H1 (cell line): ENCODE measurements around the gene TIGD6. TPM values are rescaled to one million over a fixed set of nuclear protein-coding genes. Genes with fewer than 3 reads are reported as not detected.

Experiments
- CTCF ChIA-PET: fragments of 300-600 bp; sonication (Branson Sonifier 250); formaldehyde crosslinking; loops from one replicate; lab custom pipeline; 2021; ENCODE audit not compliant: partially characterized antibody; lab: Charles Lee
- POLR2A ChIA-PET: fragments of 300-600 bp; sonication (Branson Sonifier 250); formaldehyde crosslinking; loops from one replicate; lab custom pipeline; 2021; ENCODE audit warnings: inconsistent platforms; ENCODE audit not compliant: partially characterized antibody; lab: Charles Lee
- DNase-seq, 2 experiments: peaks; one replicate each; pipeline versions ENCODE4 v3.0.0 to v3.0.0-alpha.2; 2010 to 2022; ENCODE audit warnings: low spot score in 2 of 2, low read depth in 1 of 2, mixed read lengths in 1 of 2
- FAIRE-seq: peaks from 2 replicates; lab custom pipeline; 2011; peaks lifted over from hg19 to GRCh38; lab: Jason Lieb, UNC
- H2AFZ ChIP-seq: 2 replicates; pipeline ENCODE4 v1.8.1; 2012; ENCODE audit warnings: low read length, inconsistent platforms
- H2AK5ac ChIP-seq: 2 replicates; pipeline ENCODE4 v1.6.1; 2013; ENCODE audit warnings: low read depth, low read length
- H2BK120ac ChIP-seq: replicated peaks from 2 replicates; pipeline ENCODE3; 2013; ENCODE audit warnings: low read depth, low read length, inconsistent platforms
- H2BK12ac ChIP-seq: 2 replicates; pipeline ENCODE4 v1.6.1; 2013; ENCODE audit warnings: low read depth, low read length
- H2BK15ac ChIP-seq: 2 replicates; pipeline ENCODE4 v1.6.1; 2013; ENCODE audit warnings: low read length
- H2BK20ac ChIP-seq: 2 replicates; pipeline ENCODE4 v1.6.1; 2013; ENCODE audit warnings: low read length
- H2BK5ac ChIP-seq: 2 replicates; pipeline ENCODE4 v1.6.1; 2013; ENCODE audit warnings: low read depth, low read length
- H3K14ac ChIP-seq: 2 replicates; pipeline ENCODE4 v1.6.1; 2013; ENCODE audit warnings: inconsistent platforms; ENCODE audit not compliant: insufficient read length
- H3K18ac ChIP-seq: 2 replicates; pipeline ENCODE4 v1.6.1; 2013; ENCODE audit warnings: low read length; ENCODE audit errors: extremely low read depth
- H3K23ac ChIP-seq: 2 replicates; pipeline ENCODE4 v1.6.1; 2013; ENCODE audit warnings: inconsistent platforms; ENCODE audit not compliant: insufficient read length
- H3K23me2 ChIP-seq: 2 replicates; pipeline ENCODE4 v1.6.1; 2013; ENCODE audit warnings: low read depth, low read length
- H3K27ac ChIP-seq: 2 replicates; pipeline ENCODE4 v1.6.1; 2011; ENCODE audit warnings: low read depth, low read length, inconsistent platforms
- H3K27me3 ChIP-seq, 4 experiments: replicated peaks in 1 of 4; 1 replicate in 1 of 4; 2 replicates in 3 of 4; pipeline versions ENCODE4 v1.6.1 to v1.8.1; 2011 to 2013; ENCODE audit warnings: low read length in 3 of 4, mild to moderate bottlenecking in 3 of 4, inconsistent platforms in 2 of 4, mixed read lengths in 2 of 4, moderate library complexity in 1 of 4; ENCODE audit not compliant: control insufficient read depth in 3 of 4, insufficient read depth in 3 of 4; ENCODE audit errors: extremely low read depth in 1 of 4
- H3K36me3 ChIP-seq, 4 experiments: 2 replicates each; pipeline versions ENCODE4 v1.6.1 to v1.8.1; 2011 to 2013; ENCODE audit warnings: mild to moderate bottlenecking in 4 of 4, low read length in 3 of 4, moderate library complexity in 2 of 4, control low read depth in 1 of 4, inconsistent platforms in 1 of 4; ENCODE audit not compliant: insufficient read depth in 4 of 4, control insufficient read depth in 2 of 4
- H3K4ac ChIP-seq: replicated peaks from 2 replicates; pipeline ENCODE3; 2013; ENCODE audit warnings: low read length, low read depth, mixed read lengths, inconsistent platforms; ENCODE audit not compliant: insufficient read length
- H3K4me1 ChIP-seq, 4 experiments: replicated peaks in 1 of 4; 1 replicate in 1 of 4; 2 replicates in 3 of 4; pipeline versions ENCODE4 v1.6.1 to v1.8.1; 2011 to 2013; ENCODE audit warnings: low read length in 3 of 4, inconsistent platforms in 2 of 4, mixed read lengths in 1 of 4; ENCODE audit not compliant: insufficient read depth in 4 of 4, control insufficient read depth in 3 of 4
- H3K4me2 ChIP-seq, 2 experiments: 2 replicates each; pipeline versions ENCODE4 v1.6.1 to v1.8.1; 2011 to 2013; ENCODE audit warnings: low read depth in 2 of 2, low read length in 2 of 2, control low read depth in 1 of 2, inconsistent platforms in 1 of 2, mild to moderate bottlenecking in 1 of 2; ENCODE audit not compliant: insufficient read depth in 1 of 2
- H3K4me3 ChIP-seq, 4 experiments: fragments of 200-600, 300-600 bp in 1 of 4; sonication (generic), shearing (Covaris generic), sonication (Bioruptor Twin) in 1 of 4; 2 replicates each; pipeline versions ENCODE4 v1.5.1 to v1.8.1; 2011 to 2016; ENCODE audit warnings: low read length in 4 of 4, low read depth in 3 of 4, control low read depth in 2 of 4, inconsistent platforms in 2 of 4, mild to moderate bottlenecking in 2 of 4, mixed read lengths in 1 of 4, moderate library complexity in 1 of 4; ENCODE audit not compliant: insufficient read depth in 2 of 4; ENCODE audit errors: extremely low read depth in 1 of 4
- H3K56ac ChIP-seq: replicated peaks from 2 replicates; pipeline ENCODE3; 2013; ENCODE audit warnings: low read depth, mild to moderate bottlenecking, mixed read lengths, low read length, inconsistent platforms; ENCODE audit not compliant: insufficient read length
- H3K79me1 ChIP-seq: 2 replicates; pipeline ENCODE4 v1.6.1; 2013; ENCODE audit warnings: low read depth, low read length, control low read depth
- H3K79me2 ChIP-seq, 2 experiments: 2 replicates each; pipeline versions ENCODE4 v1.6.1 to v1.8.1; 2012 to 2013; ENCODE audit warnings: low read length in 2 of 2, mild to moderate bottlenecking in 2 of 2, inconsistent platforms in 1 of 2; ENCODE audit not compliant: insufficient read depth in 2 of 2, control insufficient read depth in 1 of 2
- H3K9ac ChIP-seq, 4 experiments: replicated peaks in 1 of 4; 1 replicate in 1 of 4; 2 replicates in 3 of 4; pipeline versions ENCODE4 v1.6.1 to v1.8.1; 2011 to 2013; ENCODE audit warnings: low read depth in 3 of 4, low read length in 3 of 4, control low read depth in 2 of 4, mild to moderate bottlenecking in 2 of 4, moderate library complexity in 2 of 4, inconsistent platforms in 1 of 4; ENCODE audit errors: extremely low read depth in 1 of 4
- H3K9me3 ChIP-seq, 2 experiments: 2 replicates each; pipeline versions ENCODE4 v1.6.1 to v1.8.1; 2012 to 2013; ENCODE audit warnings: mild to moderate bottlenecking in 2 of 2, moderate library complexity in 2 of 2, control low read depth in 1 of 2, inconsistent platforms in 1 of 2, low read depth in 1 of 2, low read length in 1 of 2, mixed read lengths in 1 of 2; ENCODE audit not compliant: insufficient read depth in 2 of 2
- H4K20me1 ChIP-seq, 2 experiments: replicated peaks in 1 of 2; 2 replicates each; pipeline versions ENCODE3 to v1.8.1; 2011 to 2013; ENCODE audit warnings: inconsistent platforms in 2 of 2, low read length in 2 of 2, mild to moderate bottlenecking in 1 of 2; ENCODE audit not compliant: insufficient read depth in 2 of 2, control insufficient read depth in 1 of 2
- H4K5ac ChIP-seq: 2 replicates; pipeline ENCODE4 v1.6.1; 2013; ENCODE audit warnings: low read length, low read depth, mixed read lengths, inconsistent platforms; ENCODE audit not compliant: insufficient read length
- H4K8ac ChIP-seq: 2 replicates; pipeline ENCODE4 v1.8.0; 2013; ENCODE audit warnings: mild to moderate bottlenecking, moderate library complexity, low read length, inconsistent platforms; ENCODE audit not compliant: insufficient read depth; ENCODE audit errors: extremely low read depth
- H4K91ac ChIP-seq: replicated peaks from 2 replicates; pipeline ENCODE3; 2013; ENCODE audit warnings: low read length, mixed read lengths, inconsistent platforms; ENCODE audit not compliant: insufficient read length
- BACH1 ChIP-seq: IDR thresholded peaks from 2 replicates; pipeline ENCODE4 v1.6.1; 2012; ENCODE audit warnings: low read length, improper control_type of control experiment
- CBX8 ChIP-seq: fragments of 300-800, 300-1000 bp; sonication (generic); IDR thresholded peaks from 2 replicates; pipeline ENCODE4 v1.7.1; 2016; ENCODE audit warnings: low read depth, low read length, borderline replicate concordance
- CHD2 ChIP-seq: IDR thresholded peaks from 2 replicates; pipeline ENCODE4 v1.6.1; 2012; ENCODE audit warnings: low read length, improper control_type of control experiment
- E2F6 ChIP-seq: IDR thresholded peaks from 2 replicates; pipeline ENCODE4 v1.6.1; 2012; ENCODE audit warnings: inconsistent platforms
- JUND ChIP-seq: IDR thresholded peaks from 2 replicates; pipeline ENCODE4 v1.6.1; 2011; ENCODE audit warnings: mild to moderate bottlenecking, improper control_type of control experiment, low read length
- NANOG ChIP-seq: IDR thresholded peaks from 2 replicates; pipeline ENCODE4 v1.6.1; 2011; ENCODE audit warnings: low read length, low read depth, mild to moderate bottlenecking, inconsistent platforms; ENCODE audit not compliant: insufficient read depth, poor library complexity, severe bottlenecking
- SP4 ChIP-seq: IDR thresholded peaks from 2 replicates; pipeline ENCODE4 v1.6.1; 2012; ENCODE audit warnings: low read length, inconsistent platforms
- SUZ12 ChIP-seq: fragments of 200-600 bp; sonication (generic); IDR thresholded peaks from 2 replicates; pipeline ENCODE4 v1.6.1; 2012; ENCODE audit warnings: mild to moderate bottlenecking, inconsistent platforms, low read length, moderate library complexity, mixed read lengths
- TCF12 ChIP-seq: IDR thresholded peaks from 2 replicates; pipeline ENCODE4 v1.6.1; 2011; ENCODE audit warnings: low read depth, mild to moderate bottlenecking, low read length
- WGBS, 2 experiments: shearing (Covaris generic) in 1 of 2; methylation state at CpG; one replicate each; pipeline versions ENCODE4 v1.1.6 to v1.1.7; 2013 to 2015; ENCODE audit warnings: low lambda C conversion rate in 2 of 2, mixed read lengths in 2 of 2, inconsistent platforms in 1 of 2, low coverage in 1 of 2, missing lambda C conversion rate in 1 of 2; ENCODE audit not compliant: insufficient replicate concordance in 2 of 2, insufficient coverage in 1 of 2, insufficient read length in 1 of 2; ENCODE audit errors: extremely low coverage in 1 of 2, missing lambda C conversion rate in 1 of 2; 5-methylcytosine and 5-hydroxymethylcytosine counted together
- polyA plus RNA-seq, 7 experiments: library from polyadenylated mRNA; depleted of rRNA in 3 of 7; stranded (reverse) in 5 of 7; unstranded in 2 of 7; fragments of >200 nt in 5 of 7; fragments of 200-250 nt in 2 of 7; gene quantifications; 1 replicate in 5 of 7; 2 replicates in 1 of 7; 4 replicates in 1 of 7; pipeline versions ENCODE4 v1.2.1 to v1.2.3, GENCODE V29; 2011 to 2013; ENCODE audit warnings: missing spikeins in 2 of 7, mixed read lengths in 2 of 7
- total RNA-seq: library from RNA; stranded (reverse); fragmentation: NEBNext Ultra II Directional; extraction: Animal tissue kit (Norgen Biotek cat#: 25700); gene quantifications from 2 replicates; pipeline ENCODE4 v1.2.1, GENCODE V29; 2021
- TF ChIP-seq, protein P1 (sequence below), 3 experiments: IDR thresholded peaks; 1 replicate in 2 of 3; 2 replicates in 1 of 3; pipeline versions ENCODE4 v1.5.1 to v1.6.1; 2011; ENCODE audit warnings: low read length in 3 of 3, mild to moderate bottlenecking in 3 of 3, inconsistent platforms in 2 of 3, low read depth in 1 of 3, moderate library complexity in 1 of 3; ENCODE audit not compliant: insufficient read depth in 1 of 3; ENCODE audit errors: control extremely low read depth in 1 of 3

Gene TIGD6
- total and polyA plus RNA-seq, 2 of the 8 experiments (the other 6 are each of a cell fraction or from before 2014, with no cell fraction given) = 1.3 to 2.4 TPM

DNA sequence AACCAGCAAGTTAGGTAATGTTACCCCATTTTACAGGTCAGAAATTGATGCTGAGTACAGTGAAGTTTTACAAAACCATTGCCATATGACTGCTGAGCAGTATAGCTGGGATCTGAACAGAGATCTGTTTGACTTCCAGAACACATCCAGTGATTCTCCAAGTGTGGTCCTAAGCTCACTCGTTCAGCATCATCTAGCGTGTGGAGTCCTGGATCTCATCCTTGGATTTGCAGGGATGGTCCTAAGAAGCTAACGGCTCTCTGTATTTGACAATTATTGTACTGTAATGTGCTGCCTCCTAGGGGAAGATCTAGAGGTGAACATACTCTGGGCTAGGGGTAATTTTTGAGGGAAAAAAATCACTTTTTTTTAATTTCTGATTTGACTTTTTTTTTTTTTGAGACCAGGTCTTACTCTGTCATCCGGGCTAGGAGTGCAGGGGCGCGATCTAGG is 38.5 kb downstream of the TIGD6 start:
- Histone ChIP-seq H3K4me1 (peaks cover 0 to 8% (median 5%) of the 10 kb centered on the region in 4 experiments; a peak in 4 of 7 replicates), H3K18ac (no peak overlapping the region), H4K5ac (no peak overlapping the region), H2BK15ac (no peak overlapping the region), H3K4me3 (no peak overlapping the region), H3K23me2 (peaks cover 9% of the 10 kb centered on the region), H3K27me3 (peaks cover 0 to 5% (median 1%) of the 10 kb centered on the region in 4 experiments; a peak in 3 of 7 replicates), H2AK5ac (no peak overlapping the region), H4K91ac (no peak overlapping the region), H3K4me2 (peak overlapping the region; percentile 32 to 95; a peak in 2 of 4 replicates), H3K79me2 (no peaks in the 10 kb centered on the region), H3K4ac (no peak overlapping the region), H2BK12ac (no peak overlapping the region), H3K36me3 (no peaks in the 10 kb centered on the region), H3K23ac (no peak overlapping the region), H4K20me1 (peaks cover 0 to 2% of the 10 kb centered on the region in 2 experiments), H2BK5ac (no peak overlapping the region), H3K56ac (no peak overlapping the region), H3K9me3 (no peaks in the 10 kb centered on the region), H4K8ac (no peak overlapping the region), H2AFZ (no peak overlapping the region), H2BK20ac (no peak overlapping the region), H3K14ac (no peak overlapping the region), H3K9ac (no peak overlapping the region), H3K27ac (no peak overlapping the region), H3K79me1 (no peaks in the 10 kb centered on the region), H2BK120ac (no peak overlapping the region)
- DNase-seq (no peak), FAIRE-seq (no peak)
- CTCF ChIA-PET = interaction anchor here (0.6 to 8.5 kb wide), 41 partner anchors 9 to 1589 kb away, joined by 3 to 112 read pairs (median 4); partner anchors contain the start of gene PDE6A
- POLR2A ChIA-PET = interaction anchor here (0.7 to 1.3 kb wide), 4 partner anchors 12 to 30 kb away, joined by 3 read pairs; no protein-coding TSS in a partner anchor
- WGBS, 2 experiments = 85% methylated on average over 6 of the region's 6 CpGs; no CpG with 5 or more reads in 1 of the 2 experiments
- TF ChIP-seq E2F6 (no peak), CBX8 (no peak), SUZ12 (no peak), SP4 (no peak), JUND (no peak), BACH1 (no peak), CHD2 (no peak), TCF12 (no peak), NANOG (no peak)
- TF ChIP-seq, protein P1, sequence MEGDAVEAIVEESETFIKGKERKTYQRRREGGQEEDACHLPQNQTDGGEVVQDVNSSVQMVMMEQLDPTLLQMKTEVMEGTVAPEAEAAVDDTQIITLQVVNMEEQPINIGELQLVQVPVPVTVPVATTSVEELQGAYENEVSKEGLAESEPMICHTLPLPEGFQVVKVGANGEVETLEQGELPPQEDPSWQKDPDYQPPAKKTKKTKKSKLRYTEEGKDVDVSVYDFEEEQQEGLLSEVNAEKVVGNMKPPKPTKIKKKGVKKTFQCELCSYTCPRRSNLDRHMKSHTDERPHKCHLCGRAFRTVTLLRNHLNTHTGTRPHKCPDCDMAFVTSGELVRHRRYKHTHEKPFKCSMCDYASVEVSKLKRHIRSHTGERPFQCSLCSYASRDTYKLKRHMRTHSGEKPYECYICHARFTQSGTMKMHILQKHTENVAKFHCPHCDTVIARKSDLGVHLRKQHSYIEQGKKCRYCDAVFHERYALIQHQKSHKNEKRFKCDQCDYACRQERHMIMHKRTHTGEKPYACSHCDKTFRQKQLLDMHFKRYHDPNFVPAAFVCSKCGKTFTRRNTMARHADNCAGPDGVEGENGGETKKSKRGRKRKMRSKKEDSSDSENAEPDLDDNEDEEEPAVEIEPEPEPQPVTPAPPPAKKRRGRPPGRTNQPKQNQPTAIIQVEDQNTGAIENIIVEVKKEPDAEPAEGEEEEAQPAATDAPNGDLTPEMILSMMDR (IDR thresholded peaks at IDR 0.05; ENCODE audit: control extremely low read depth in 1 of 3, insufficient read depth in 1 of 3, low read depth in 1 of 3, low read length in 3 of 3) = peak in 2 of 3 experiments; percentile 48 to 49; a peak in 3 of 4 replicates
